Inflammatory macrophage treated with lipopolysaccharide for 4 hours (primary cell): ENCODE measurements around the gene RGR.
"Not testable (repeated sequence)": the region's sequence is repeated elsewhere in the genome, so short reads cannot be mapped to it uniquely, and the experiment has no call there.

ENCODE experiments used
- DNase-seq: peaks from one replicate; pipeline ENCODE4 v3.0.0-alpha.2; 2020

The RGR gene

GRCh38 chr10:84261236-84261915 is 16.5 kb downstream of the RGR start:
- no peak for DNase-seq

GRCh38 chr10:84262190-84262956 is 17.5 kb downstream of the RGR start:
- no peak for DNase-seq

GRCh38 chr10:84263716-84264115 is 18.9 kb downstream of the RGR start:
- DNase-seq: no peak

- peak; percentile 53 for DNase-seq
These were observed 19.8 kb downstream of the RGR start for GRCh38 chr10:84264611-84265141.

GRCh38 chr10:84265418-84265817 is 20.6 kb downstream of the RGR start:
- DNase-seq: no peak

GRCh38 chr10:84267503-84268126 is 22.8 kb downstream of the RGR start:
- DNase-seq: peak; percentile 61

- DNase-seq: no peak
These were observed 24.3 kb downstream of the RGR start for GRCh38 chr10:84269162-84269561.

GRCh38 chr10:84269773-84270172 is 24.9 kb downstream of the RGR start:
- no peak for DNase-seq

- no peak for DNase-seq
These were observed 25.9 kb downstream of the RGR start for GRCh38 chr10:84270708-84271107.

- DNase-seq: not testable (repeated sequence)
These were observed 35.1 kb downstream of the RGR start for GRCh38 chr10:84279876-84280475.

- DNase-seq: no peak
These were observed 41.8 kb downstream of the RGR start for GRCh38 chr10:84286695-84287094.

- no peak for DNase-seq
These were observed 43.3 kb downstream of the RGR start for GRCh38 chr10:84288151-84288550.

GRCh38 chr10:84289521-84290200 is 44.8 kb downstream of the RGR start:
- no peak for DNase-seq

- no peak for DNase-seq
These were observed 45.4 kb downstream of the RGR start for GRCh38 chr10:84290235-84290634.

GRCh38 chr10:84291384-84291783 is 46.5 kb downstream of the RGR start:
- DNase-seq: peak; percentile 68

- no peak for DNase-seq
These were observed 47.6 kb downstream of the RGR start for GRCh38 chr10:84292502-84292901.

GRCh38 chr10:84293171-84293570 is 48.3 kb downstream of the RGR start:
- no peak for DNase-seq

GRCh38 chr10:84293574-84294016 is 48.7 kb downstream of the RGR start:
- peak; percentile 90 for DNase-seq

- DNase-seq: peak; percentile 64
These were observed 50.1 kb downstream of the RGR start for GRCh38 chr10:84294766-84295447.

GRCh38 chr10:84296091-84296981 is 51.5 kb downstream of the RGR start:
- peak; percentile 85 for DNase-seq

GRCh38 chr10:84298057-84298456 is 53.2 kb downstream of the RGR start:
- no peak for DNase-seq
